HG02571 (cell line): ENCODE results near the gene DICER1.

Source experiments
- ATAC-seq: cut with Tn5 transposase; IDR thresholded peaks from one replicate; pipeline ENCODE4 v1.9.1; 2021; ENCODE audit warnings: mild to moderate bottlenecking, moderate library complexity; ENCODE audit not compliant: unreplicated experiment

The DICER1 gene

GRCh38 chr14:95043732-95044462, 113.4 kb downstream of the DICER1 start:
- no peak for ATAC-seq

GRCh38 chr14:95043314-95043713, 114.0 kb downstream of the DICER1 start:
- ATAC-seq = no peak

GRCh38 chr14:95041477-95042020, 115.8 kb downstream of the DICER1 start:
- no peak for ATAC-seq

GRCh38 chr14:95040708-95041476, 116.4 kb downstream of the DICER1 start:
- ATAC-seq = no peak

GRCh38 chr14:95039993-95040348, 117.4 kb downstream of the DICER1 start:
- ATAC-seq = no peak

GRCh38 chr14:95039259-95039992, 117.9 kb downstream of the DICER1 start:
- no peak for ATAC-seq

DNA sequence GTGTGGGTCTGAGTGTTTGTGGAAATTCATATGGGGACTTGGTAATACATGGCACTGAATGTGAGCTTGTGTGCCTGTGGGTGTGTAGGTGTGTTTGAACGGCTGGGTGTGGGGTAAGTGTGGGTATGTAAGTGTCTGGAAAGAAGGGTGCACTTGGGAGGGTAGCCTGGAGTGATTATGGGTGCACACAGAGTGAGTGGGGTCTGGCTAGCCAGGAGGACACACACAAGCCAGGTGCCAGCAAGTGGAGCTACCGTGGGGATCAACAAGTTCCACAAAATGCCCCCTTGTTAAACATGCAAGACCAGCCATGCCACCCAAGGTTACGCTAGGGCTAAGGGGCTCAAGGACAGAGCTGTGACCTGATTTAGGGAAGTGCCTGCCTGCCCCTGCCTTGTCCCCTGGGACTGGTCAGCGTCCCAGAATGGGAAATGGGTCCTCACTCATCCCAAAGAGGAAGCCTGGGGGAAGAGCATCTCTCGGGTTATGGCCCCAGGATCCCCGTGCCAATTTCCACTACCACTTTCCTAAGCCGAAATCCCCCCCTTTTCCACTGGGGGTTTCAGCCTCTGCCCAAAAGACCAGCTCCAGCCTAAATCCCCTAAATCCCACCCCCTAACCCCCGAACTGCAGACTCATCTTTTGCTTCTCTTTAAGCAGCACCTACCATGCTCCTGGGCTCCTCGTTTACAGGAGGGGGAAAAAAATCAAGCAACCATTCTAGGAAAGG, 118.6 kb downstream of the DICER1 start:
- no peak for ATAC-seq

DNA sequence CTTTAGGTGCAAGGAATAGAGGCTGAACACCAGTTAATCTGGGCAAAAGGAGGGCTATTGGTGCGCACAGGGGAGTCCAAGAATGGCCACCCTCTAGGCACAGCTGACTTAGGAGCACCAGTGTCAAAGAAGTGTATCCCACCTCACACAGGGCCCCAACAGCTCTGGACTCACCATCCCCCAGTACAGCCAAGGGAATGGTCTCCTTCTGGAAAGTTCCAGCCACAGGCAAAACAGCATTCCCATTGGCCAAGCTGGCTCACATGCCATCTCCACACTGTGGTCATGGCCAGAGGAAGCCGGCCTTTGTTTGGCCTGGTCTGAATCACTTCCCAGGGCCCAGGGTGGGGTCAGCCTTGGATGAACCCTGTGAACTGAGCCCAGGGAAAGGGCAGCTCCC, 120.1 kb downstream of the DICER1 start:
- ATAC-seq = no peak
